Measurements from ENCODE around the gene SLC39A7. TPM values are rescaled to one million over a fixed set of nuclear protein-coding genes. Genes with fewer than 3 reads are reported as not detected.
A peak's percentile ranks its signal among the peaks of the same experiment; 100 is the strongest.

The SLC39A7 gene, protein sequence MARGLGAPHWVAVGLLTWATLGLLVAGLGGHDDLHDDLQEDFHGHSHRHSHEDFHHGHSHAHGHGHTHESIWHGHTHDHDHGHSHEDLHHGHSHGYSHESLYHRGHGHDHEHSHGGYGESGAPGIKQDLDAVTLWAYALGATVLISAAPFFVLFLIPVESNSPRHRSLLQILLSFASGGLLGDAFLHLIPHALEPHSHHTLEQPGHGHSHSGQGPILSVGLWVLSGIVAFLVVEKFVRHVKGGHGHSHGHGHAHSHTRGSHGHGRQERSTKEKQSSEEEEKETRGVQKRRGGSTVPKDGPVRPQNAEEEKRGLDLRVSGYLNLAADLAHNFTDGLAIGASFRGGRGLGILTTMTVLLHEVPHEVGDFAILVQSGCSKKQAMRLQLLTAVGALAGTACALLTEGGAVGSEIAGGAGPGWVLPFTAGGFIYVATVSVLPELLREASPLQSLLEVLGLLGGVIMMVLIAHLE
- total RNA-seq = 83.3 TPM
- polyA plus RNA-seq (ENCODE audit: insufficient read depth, low read depth, low replicate concordance) = 118 TPM
- long read RNA-seq, donor 1, transcript SLC39A7-201 (8 exons, 2,153 nt) = major isoform, 15 of 17 reads
- long read RNA-seq, donor 1, partial matches to known transcripts = 0 of 17 reads
- long read RNA-seq, donor 1, other reads (novel, unspliced or antisense) = 0 of 17 reads
- long read RNA-seq, donor 2, transcript SLC39A7-202 (7 exons, 2,409 nt) = minor isoform, 7 of 35 reads
- long read RNA-seq, donor 2, transcript SLC39A7-201 (8 exons, 2,153 nt) = major isoform, 8 of 35 reads
- long read RNA-seq, donor 2, partial matches to known transcripts = 20 of 35 reads
- long read RNA-seq, donor 2, other reads (novel, unspliced or antisense) = 0 of 35 reads
- long read RNA-seq, donor 3, partial matches to known transcripts = 0 of 7 reads
- long read RNA-seq, donor 3, other reads (novel, unspliced or antisense) = 0 of 7 reads
- long read RNA-seq, donor 4, transcript SLC39A7-202 (7 exons, 2,409 nt) = major isoform, 11 of 19 reads
- long read RNA-seq, donor 4, transcript SLC39A7-201 (8 exons, 2,153 nt) = minor isoform, 8 of 19 reads
- long read RNA-seq, donor 4, partial matches to known transcripts = 0 of 19 reads
- long read RNA-seq, donor 4, other reads (novel, unspliced or antisense) = 0 of 19 reads
- long read RNA-seq, donor 5, partial matches to known transcripts = 0 of 3 reads
- long read RNA-seq, donor 5, other reads (novel, unspliced or antisense) = 0 of 3 reads
- long read RNA-seq, donor 6, partial matches to known transcripts = 0 of 2 reads
- long read RNA-seq, donor 6, other reads (novel, unspliced or antisense) = 0 of 2 reads
- long read RNA-seq, donor 7, transcript SLC39A7-201 (8 exons, 2,153 nt) = major isoform, 9 of 19 reads
- long read RNA-seq, donor 7, partial matches to known transcripts = 7 of 19 reads
- long read RNA-seq, donor 7, other reads (novel, unspliced or antisense) = 1 of 19 reads
- long read RNA-seq, donor 8, partial matches to known transcripts = 10 of 14 reads
- long read RNA-seq, donor 8, other reads (novel, unspliced or antisense) = 0 of 14 reads
- long read RNA-seq, donor 9, partial matches to known transcripts = 0 of 4 reads
- long read RNA-seq, donor 9, other reads (novel, unspliced or antisense) = 0 of 4 reads
- long read RNA-seq, donor 10, transcript SLC39A7-202 (7 exons, 2,409 nt) = major isoform, 5 of 22 reads
- long read RNA-seq, donor 10, partial matches to known transcripts = 12 of 22 reads
- long read RNA-seq, donor 10, other reads (novel, unspliced or antisense) = 0 of 22 reads

- no peaks in the 10 kb centered on the region for H3K27me3 ChIP-seq (ENCODE audit: control insufficient read depth, insufficient read depth, low read length)
- intact Hi-C loops (cut with DNase I) = no loop called here
- DNase-seq (peak; percentile 100), FAIRE-seq (no peak)
- TF ChIP-seq, protein P1, sequence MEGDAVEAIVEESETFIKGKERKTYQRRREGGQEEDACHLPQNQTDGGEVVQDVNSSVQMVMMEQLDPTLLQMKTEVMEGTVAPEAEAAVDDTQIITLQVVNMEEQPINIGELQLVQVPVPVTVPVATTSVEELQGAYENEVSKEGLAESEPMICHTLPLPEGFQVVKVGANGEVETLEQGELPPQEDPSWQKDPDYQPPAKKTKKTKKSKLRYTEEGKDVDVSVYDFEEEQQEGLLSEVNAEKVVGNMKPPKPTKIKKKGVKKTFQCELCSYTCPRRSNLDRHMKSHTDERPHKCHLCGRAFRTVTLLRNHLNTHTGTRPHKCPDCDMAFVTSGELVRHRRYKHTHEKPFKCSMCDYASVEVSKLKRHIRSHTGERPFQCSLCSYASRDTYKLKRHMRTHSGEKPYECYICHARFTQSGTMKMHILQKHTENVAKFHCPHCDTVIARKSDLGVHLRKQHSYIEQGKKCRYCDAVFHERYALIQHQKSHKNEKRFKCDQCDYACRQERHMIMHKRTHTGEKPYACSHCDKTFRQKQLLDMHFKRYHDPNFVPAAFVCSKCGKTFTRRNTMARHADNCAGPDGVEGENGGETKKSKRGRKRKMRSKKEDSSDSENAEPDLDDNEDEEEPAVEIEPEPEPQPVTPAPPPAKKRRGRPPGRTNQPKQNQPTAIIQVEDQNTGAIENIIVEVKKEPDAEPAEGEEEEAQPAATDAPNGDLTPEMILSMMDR (IDR thresholded peaks at IDR 0.05; ENCODE audit: borderline replicate concordance, extremely low read depth, insufficient read depth) = no peak
- no peaks in the 10 kb centered on the region for H3K9me3 ChIP-seq (ENCODE audit: control insufficient read depth in 2 of 3, insufficient read depth in 1 of 3, low read length in 3 of 3)
- H3K4me1 ChIP-seq (ENCODE audit: control insufficient read depth in 2 of 3, insufficient read depth in 2 of 3, low read depth in 1 of 3, low read length in 3 of 3) = peaks cover 5 to 40% (median 17%) of the 10 kb centered on the region in 3 donors
- peak within 1 kb of the TSS; percentile 97 to 99 (median 98) for H3K4me3 ChIP-seq (ENCODE audit: low read length in 3 of 3)
- H3K9ac ChIP-seq (ENCODE audit: low read length in 3 of 3) = peak within 1 kb of the TSS; percentile 81 to 100 (median 98)
- H3K27ac ChIP-seq (ENCODE audit: low read depth in 2 of 2, low read length in 2 of 2) = peak within 1 kb of the TSS; percentile 99
- peaks cover 18 to 34% (median 26%) of the 10 kb centered on the region in 3 donors for H3K36me3 ChIP-seq (ENCODE audit: control insufficient read depth in 2 of 3, insufficient read depth in 3 of 3, low read length in 3 of 3)
Measured at GRCh38 chr6:33200219-33201146, at the start of gene SLC39A7, which contains the start of gene RXRB. TSS of gene SLC39A7 (plus strand) at chr6:33200867. CDS start at chr6:33201246, 379 bp downstream. TSS of gene RXRB (minus strand) at chr6:33200665. CDS start at chr6:33200476, 189 bp downstream.

GRCh38 chr6:33151050-33151449 lies 49.6 kb upstream of the SLC39A7 start:
- DNase-seq (no peak), FAIRE-seq (no peak)
- Histone ChIP-seq H3K36me3 (ENCODE audit: control insufficient read depth in 2 of 3, insufficient read depth in 3 of 3, low read length in 3 of 3) (no peaks in the 10 kb centered on the region), H3K27ac (ENCODE audit: low read depth in 2 of 2, low read length in 2 of 2) (no peak overlapping the region), H3K4me1 (ENCODE audit: control insufficient read depth in 2 of 3, insufficient read depth in 2 of 3, low read depth in 1 of 3, low read length in 3 of 3) (no peaks in the 10 kb centered on the region), H3K27me3 (ENCODE audit: control insufficient read depth, insufficient read depth, low read length) (no peaks in the 10 kb centered on the region), H3K9ac (ENCODE audit: low read length in 3 of 3) (no peak overlapping the region), H3K9me3 (ENCODE audit: control insufficient read depth in 2 of 3, insufficient read depth in 1 of 3, low read length in 3 of 3) (no peaks in the 10 kb centered on the region), H3K4me3 (ENCODE audit: low read length in 3 of 3) (no peak overlapping the region)
- intact Hi-C loops (cut with DNase I) = no loop called here
- TF ChIP-seq, protein P1 (IDR thresholded peaks at IDR 0.05; ENCODE audit: borderline replicate concordance, extremely low read depth, insufficient read depth) = no peak

Measured in kidney (tissue), 22 donors.